Renal pelvis (tissue), 4 donors: ENCODE measurements around the gene HPN. TPM values are rescaled to one million over a fixed set of nuclear protein-coding genes. Genes with fewer than 3 reads are reported as not detected.
"Not testable (repeated sequence)": the region's sequence is repeated elsewhere in the genome, so short reads cannot be mapped to it uniquely, and the experiment has no call there.

Experiments
- DNase-seq: peaks from one replicate; pipeline ENCODE4 v3.0.0-alpha.2; 2013
- polyA plus RNA-seq, 3 donors: library from polyadenylated mRNA; unstranded; fragments of 120-200 nt; gene quantifications; one replicate each; pipeline ENCODE4 v1.2.1, GENCODE V29; 2013; ENCODE audit not compliant: insufficient read length in 3 of 3

The HPN gene
- polyA plus RNA-seq, 3 donors: 118 to 150 (median 128) TPM

DNA sequence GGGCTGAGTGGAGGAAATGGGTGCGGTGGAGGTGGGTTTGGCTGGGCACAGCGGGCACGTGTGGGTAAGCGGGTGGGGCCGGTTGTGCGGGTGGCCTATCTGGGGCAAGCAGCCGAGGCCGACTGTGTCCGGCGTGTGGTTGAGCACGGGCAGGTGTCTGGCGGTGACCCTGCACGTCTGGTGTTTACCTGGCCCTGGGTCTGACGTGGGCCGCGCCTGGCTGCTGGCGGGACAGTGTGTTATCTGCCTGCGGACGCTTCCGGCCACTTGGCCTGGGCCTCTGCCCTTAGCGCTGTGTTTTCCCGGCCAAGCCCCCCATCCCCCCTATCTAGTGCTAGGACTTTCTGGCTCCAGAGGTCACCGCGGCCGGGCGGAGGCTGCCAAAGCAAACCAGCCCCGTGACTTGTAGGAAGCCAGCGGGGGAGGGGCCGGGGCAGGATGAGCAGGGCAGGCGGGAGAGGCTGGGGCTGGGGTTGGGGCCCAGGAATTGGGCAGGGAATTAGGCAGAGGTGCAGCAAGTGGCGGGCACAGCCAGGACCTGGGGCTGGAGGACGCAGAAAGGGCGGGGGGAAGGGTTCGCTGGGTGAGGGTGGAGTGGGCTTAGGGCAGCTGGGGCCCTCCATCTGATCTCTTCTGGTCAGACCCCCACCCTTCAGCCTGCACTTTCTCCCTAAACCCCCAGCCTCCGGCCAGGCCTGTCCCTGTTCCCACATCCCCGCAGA, 534 bp upstream of the HPN start:
- no peak for DNase-seq

DNA sequence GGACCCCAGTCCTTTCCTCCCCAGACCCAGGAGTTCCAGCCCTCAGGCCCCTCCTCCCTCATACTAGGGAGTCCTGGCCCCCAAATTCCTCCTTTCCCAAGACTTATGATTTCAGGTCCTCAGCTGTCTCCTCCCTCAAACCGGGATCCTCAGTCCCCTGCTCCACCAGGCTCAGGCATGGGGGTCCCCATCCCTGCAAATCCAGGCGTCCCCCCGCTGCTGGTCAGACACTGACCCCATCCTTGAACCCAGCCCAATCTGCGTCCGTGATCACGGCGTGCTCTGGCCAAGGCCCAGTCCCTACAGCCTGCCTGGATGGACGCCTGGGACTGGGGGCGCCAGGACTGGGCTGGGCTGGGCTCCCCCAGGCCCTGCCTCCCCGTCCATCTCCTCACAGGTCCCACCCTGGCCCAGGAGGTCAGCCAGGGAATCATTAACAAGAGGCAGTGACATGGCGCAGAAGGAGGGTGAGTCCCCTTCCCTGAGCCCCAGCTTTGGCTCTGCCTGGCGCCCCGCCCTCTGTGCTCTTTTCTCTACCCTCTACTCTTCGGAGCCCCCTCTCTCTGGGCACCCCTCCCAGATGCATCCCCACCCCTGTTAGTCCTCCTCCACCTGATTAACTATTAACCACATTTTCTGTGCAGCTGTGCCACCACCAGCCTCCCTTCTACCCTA, 672 bp downstream of the HPN start:
- no peak for DNase-seq

GRCh38 chr19:35042954-35043604, 1.6 kb downstream of the HPN start:
- no peak for DNase-seq

DNA sequence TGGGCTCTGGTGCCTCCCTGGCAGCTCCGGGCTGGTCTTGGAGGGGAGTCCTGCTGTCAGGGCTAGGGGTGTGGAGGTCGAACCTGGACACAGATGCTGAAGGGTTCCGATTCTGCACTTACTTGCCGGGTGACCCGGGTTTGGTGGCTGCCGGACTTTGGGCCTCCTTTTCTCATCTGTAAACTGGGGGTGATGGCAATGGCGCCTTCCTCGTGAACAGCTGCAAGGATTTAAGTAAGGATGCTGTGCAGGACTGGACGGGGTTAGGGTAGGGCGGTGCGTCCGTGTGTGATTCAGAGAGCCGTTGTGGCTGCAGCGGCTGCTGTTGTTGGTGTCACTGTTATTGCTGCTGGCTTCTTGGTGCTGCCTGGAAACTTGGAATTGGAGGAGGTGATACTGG, 2.4 kb downstream of the HPN start:
- no peak for DNase-seq

- no peak for DNase-seq
Observed at GRCh38 chr19:35044317-35045117, 3.0 kb downstream of the HPN start.

- DNase-seq: no peak
Observed at GRCh38 chr19:35045667-35046300, 4.3 kb downstream of the HPN start.

- DNase-seq: no peak
Observed at GRCh38 chr19:35046461-35046860, 4.9 kb downstream of the HPN start.

DNA sequence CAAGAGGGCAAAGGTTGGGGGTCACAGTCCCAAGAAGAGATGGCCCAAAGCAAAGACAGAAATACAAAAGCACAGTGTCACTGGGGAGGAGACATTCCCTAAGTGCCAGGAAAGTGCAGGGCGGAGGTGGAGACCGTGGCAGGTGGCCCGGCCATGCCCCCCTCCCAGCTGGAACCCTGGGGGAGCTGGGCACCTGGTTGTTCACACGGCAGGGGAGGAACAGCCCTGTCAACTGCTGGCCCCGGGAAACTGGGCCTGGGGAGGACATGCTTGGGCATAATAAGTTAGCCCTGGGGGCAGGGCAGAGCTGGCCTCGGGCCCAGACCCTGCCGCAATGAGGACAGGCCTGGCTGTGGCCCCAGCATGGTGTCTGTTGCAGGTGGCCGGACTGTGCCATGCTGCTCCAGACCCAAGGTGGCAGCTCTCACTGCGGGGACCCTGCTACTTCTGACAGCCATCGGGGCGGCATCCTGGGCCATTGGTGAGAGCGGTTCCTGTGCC, 7.4 kb downstream of the HPN start:
- no peak for DNase-seq

DNA sequence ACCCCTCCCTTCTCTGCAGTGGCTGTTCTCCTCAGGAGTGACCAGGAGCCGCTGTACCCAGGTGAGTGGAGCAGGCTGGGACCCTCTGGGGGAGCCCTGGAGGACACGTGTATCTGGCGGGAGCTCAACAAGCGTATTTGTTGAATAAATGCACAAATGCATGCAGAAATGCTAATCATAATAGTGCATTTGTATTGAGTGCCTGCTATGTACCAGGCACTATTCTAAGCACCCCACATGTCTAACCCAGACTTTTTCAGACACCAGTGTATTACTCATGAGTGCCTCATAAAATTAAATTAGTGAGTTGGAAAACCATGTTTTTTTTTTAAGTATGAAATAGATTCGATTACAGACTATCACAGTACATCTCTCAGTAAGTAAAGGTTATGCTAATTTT, 7.9 kb downstream of the HPN start:
- no peak for DNase-seq

DNA sequence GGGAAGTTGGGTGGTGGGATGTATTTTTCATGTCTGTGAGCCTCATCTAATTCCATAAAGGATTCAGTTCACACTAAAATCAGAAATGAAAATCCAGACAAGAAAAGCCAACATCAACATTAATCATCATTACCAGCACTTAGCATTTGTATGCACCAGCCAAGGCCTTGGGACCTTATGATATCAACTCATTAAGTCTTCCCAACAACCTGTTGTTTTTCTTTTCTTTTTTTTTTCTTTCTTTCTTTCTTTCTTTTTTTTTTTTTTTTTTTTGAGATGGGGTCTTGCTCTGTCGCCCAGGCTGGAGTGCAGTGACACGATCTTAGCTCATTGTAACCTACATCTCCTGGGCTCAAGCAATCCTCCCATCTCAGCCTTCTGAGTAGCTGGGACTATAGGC, 9.1 kb downstream of the HPN start:
- not testable (repeated sequence) for DNase-seq

GRCh38 chr19:35051268-35051667, 9.7 kb downstream of the HPN start:
- DNase-seq: not testable (repeated sequence)

- no peak for DNase-seq
Observed at GRCh38 chr19:35051796-35052195, 10.3 kb downstream of the HPN start.

DNA sequence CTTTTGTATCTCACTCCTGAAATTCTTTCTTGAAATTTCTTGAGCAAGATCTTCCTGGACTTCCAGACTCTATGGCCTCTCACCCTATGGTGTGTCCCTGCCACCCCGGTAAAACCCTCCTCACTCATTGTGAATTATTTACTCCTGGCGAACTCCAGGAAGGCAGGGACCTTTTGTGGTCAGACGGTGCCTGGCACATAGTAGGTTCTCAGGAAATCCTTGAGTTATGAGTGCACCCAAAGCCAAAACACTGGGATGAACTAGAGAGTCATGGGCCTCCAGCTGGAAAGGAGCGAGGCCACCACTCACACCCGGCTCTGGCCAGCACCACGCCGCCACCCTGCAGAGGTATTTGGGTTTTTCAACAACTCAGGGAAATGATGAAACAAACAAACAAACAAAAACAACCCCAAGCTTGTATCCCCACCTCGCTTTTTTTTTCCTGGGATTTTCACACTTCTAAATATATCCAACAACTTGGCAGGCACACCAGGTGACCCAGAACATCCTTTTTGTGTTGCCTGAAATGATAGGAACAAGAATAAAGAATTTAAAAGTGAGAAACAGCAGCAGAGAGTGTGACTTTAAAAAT, 11.2 kb downstream of the HPN start:
- no peak for DNase-seq

- no peak for DNase-seq
Observed at GRCh38 chr19:35053667-35054293, 12.3 kb downstream of the HPN start.

DNA sequence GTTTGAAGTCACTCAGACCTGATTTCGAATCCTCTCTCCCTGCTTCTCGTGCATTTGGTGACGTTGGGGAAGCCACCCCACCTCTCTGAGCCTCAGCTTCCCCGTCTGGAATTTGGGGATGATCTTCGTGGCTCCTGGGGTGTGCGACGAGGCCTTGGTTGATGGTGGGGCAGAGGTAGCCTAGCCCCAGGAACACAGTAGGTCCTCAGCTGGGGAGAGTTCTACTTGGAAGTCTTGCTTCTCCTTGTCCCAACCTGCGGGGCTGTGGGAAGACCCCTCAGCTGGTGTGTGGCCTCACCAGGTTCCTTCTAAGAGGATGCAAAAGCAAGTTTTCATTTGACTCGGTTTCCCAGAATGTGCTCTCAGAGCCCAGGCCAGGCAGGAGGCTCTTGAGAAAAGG, 13.1 kb downstream of the HPN start:
- DNase-seq: no peak

- no peak for DNase-seq
Observed at GRCh38 chr19:35055715-35056179, 14.2 kb downstream of the HPN start.

GRCh38 chr19:35056513-35057063, 15.1 kb downstream of the HPN start:
- no peak for DNase-seq

DNA sequence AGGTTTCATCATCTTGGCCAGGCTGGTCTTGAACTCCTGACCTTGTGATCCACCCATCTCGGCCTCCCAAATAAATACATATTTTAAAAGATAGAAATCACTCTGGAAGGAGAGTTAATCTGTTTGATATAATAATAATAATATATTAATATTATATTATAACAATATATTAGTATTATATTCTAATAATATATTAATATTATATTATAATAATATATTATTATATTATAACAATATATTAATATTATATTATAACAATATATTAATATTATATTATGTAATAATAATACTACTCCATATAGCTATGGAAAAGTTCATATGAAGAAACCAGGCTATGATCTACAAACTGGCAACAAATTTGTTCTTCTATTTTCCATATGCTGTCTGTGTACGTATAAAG, 16.8 kb downstream of the HPN start:
- no peak for DNase-seq

GRCh38 chr19:35059006-35059798, 17.7 kb downstream of the HPN start:
- no peak for DNase-seq

GRCh38 chr19:35059799-35060091, 18.2 kb downstream of the HPN start:
- no peak for DNase-seq
